GM13976 (cell line): ENCODE data around the gene SYP.
"Not testable (repeated sequence)": the region's sequence is repeated elsewhere in the genome, so short reads cannot be mapped to it uniquely, and the experiment has no call there.

Experiments used
- DNase-seq: peaks from one replicate; pipeline ENCODE4 v3.0.0; 2012; ENCODE audit warnings: low spot score
- in situ Hi-C: fragments of 300-500 bp; cut with MboI; formaldehyde crosslinking; loops from one replicate; pipeline ENCODE4 v1.12.0; 2022; ENCODE audit warnings: low sequenced_read_pairs, mixed read lengths, inconsistent platforms; ENCODE audit not compliant: unreplicated experiment
- TF ChIP-seq, protein P1 (sequence below): IDR thresholded peaks from 2 replicates; pipeline ENCODE4 v1.5.1; 2012; ENCODE audit warnings: borderline replicate concordance, mild to moderate bottlenecking; ENCODE audit not compliant: insufficient read depth; ENCODE audit errors: extremely low read depth, missing control alignments, control extremely low read depth

Gene SYP

DNA sequence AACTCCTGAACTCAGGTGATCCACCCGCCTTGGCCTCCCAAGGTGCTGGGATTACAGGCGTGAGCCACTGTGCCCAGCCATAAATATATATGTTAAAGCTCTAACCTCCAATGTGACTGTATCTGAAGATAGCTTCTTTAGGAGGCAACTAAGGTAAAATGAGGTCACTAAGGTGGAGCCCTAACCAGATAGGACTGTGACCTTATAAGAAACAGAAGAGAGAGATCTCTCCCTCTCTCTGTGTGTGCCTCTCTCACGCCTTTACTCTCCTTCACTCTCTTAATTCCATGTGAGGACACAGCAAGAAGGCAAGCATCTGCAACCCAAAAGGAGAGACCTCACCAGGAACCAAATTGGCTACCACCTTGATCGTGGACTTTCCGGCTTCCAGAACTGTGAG, 38.4 kb downstream of the SYP start:
- TF ChIP-seq, protein P1, sequence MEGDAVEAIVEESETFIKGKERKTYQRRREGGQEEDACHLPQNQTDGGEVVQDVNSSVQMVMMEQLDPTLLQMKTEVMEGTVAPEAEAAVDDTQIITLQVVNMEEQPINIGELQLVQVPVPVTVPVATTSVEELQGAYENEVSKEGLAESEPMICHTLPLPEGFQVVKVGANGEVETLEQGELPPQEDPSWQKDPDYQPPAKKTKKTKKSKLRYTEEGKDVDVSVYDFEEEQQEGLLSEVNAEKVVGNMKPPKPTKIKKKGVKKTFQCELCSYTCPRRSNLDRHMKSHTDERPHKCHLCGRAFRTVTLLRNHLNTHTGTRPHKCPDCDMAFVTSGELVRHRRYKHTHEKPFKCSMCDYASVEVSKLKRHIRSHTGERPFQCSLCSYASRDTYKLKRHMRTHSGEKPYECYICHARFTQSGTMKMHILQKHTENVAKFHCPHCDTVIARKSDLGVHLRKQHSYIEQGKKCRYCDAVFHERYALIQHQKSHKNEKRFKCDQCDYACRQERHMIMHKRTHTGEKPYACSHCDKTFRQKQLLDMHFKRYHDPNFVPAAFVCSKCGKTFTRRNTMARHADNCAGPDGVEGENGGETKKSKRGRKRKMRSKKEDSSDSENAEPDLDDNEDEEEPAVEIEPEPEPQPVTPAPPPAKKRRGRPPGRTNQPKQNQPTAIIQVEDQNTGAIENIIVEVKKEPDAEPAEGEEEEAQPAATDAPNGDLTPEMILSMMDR: no peak
- in situ Hi-C loops: no loop called here
- no peak for DNase-seq

GRCh38 chrX:49160908-49161307, 39.1 kb downstream of the SYP start:
- in situ Hi-C loops: no loop called here
- DNase-seq: no peak
- TF ChIP-seq, protein P1: no peak

GRCh38 chrX:49157194-49157593, 42.8 kb downstream of the SYP start:
- no peak for DNase-seq
- in situ Hi-C loops: no loop called here
- TF ChIP-seq, protein P1: no peak

DNA sequence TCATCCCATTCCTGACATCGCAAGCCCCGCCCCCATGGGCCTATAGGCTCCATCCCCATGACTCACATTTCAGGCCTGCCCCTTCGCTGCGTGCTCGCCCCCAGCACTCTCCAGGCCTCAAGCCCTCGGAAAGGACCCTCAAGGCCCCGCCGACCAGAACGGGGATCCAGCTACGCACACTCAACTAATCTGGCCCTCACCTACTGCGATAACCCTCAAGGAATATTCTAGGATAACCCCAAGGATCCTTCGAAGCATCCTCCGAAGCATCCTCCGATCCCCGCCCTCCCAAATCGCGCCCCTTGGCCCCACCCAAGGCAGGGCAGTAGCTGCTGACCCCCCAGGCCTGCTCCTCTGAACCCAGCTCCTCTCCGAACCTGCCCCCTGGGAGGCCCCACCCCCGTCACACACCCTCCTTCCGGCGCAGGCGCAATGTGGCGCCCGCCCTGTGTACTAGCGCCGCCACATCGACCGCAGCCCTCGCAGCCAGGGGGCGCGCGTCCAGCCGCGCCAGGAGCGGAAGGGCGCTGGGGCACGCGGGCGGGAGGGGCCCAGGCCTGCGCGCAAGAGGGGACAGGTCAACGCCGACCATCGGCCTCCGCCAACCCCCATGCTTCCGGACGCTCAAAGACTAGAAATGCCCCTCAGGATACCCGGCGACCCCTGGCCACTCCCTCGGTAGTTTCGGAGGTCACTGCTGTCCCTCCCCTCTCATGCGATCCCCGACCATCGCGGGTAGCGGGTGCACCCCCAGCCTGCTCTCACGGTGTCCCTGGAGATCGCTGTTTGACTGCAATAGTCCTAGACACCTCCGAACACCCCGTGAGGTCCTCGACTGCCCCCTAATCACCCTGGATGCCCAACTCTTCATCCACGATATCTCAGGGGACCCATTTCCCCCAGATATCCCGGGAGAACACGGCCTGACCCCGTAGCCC, 43.8 kb downstream of the SYP start:
- TF ChIP-seq, protein P1: peak; percentile 88
- in situ Hi-C loops: no loop called here
- peak; percentile 87 for DNase-seq

DNA sequence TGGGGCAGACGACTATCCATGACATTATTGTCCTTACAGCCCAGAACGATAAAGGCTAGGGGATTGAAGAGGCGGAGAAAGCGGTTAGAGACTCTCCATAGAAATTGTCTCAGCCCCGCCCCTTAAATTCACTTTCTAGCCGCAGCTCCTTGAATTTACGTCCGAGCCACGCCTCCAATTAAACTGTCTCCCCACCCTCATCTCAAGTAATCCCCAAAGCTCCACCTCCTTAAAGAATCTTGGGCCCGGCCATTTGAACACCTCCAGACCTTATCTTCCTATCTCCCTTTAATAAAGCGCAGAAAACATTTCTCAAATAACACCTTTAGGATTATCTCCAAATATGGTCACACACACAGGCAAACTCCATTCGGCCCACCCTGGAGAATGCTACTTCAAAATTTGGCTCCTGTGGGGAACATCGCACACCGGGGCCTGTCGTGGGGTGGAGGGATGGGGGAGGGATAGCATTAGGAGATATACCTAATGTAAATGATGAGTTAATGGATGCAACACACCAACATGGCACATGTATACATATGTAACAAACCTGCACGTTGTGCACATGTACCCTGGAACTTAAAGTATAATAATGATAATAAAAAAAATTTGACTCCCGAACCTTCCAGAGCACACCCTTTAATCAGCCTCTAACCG, 44.6 kb downstream of the SYP start:
- TF ChIP-seq, protein P1: no peak
- in situ Hi-C loops: no loop called here
- no peak for DNase-seq

DNA sequence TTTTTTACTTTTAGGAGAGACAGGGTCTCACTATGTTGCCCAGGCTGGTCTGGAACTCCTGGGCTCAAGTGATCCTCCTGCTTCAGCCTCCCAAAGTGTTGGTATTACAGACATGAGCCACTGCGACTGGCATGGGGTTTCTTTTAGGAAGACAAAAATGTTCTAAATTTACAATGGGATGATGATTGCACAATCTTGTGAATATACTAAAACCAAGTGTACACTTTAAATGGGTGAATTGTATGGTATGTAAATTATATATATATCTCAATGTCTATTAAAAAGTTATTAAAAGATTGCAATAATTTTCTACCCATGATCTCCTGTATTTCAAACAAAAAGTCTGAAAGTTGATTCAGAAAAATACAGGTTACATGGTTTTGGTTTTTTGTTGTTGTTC, 46.5 kb downstream of the SYP start:
- no peak for DNase-seq
- in situ Hi-C loops: no loop called here
- TF ChIP-seq, protein P1: no peak

GRCh38 chrX:49149291-49149690, 50.7 kb downstream of the SYP start:
- DNase-seq, in situ Hi-C loops: not testable (repeated sequence)

GRCh38 chrX:49148390-49149100, 51.4 kb downstream of the SYP start:
- in situ Hi-C loops, DNase-seq: not testable (repeated sequence)
